ENCODE results near the gene MTUS2. TPM values are rescaled to one million over a fixed set of nuclear protein-coding genes. Genes with fewer than 3 reads are reported as not detected.

Gene MTUS2
- polyA plus RNA-seq, 2 of the 4 experiments (the other 2 are of a cell fraction): not detected

- no peak overlapping the region for H3K27ac ChIP-seq
- ATAC-seq (no peak), DNase-seq (ENCODE audit: low read depth in 1 of 2, low spot score in 1 of 2) (no peak), FAIRE-seq (no peak)
- ChIA-PET POLR2A (no interaction called here), CTCF (no interaction called here)
- TF ChIP-seq FOSL2 (IDR thresholded peaks at IDR 0.05): no peak
- no peak for TF ChIP-seq FOSL2 (CRISPR knock-in tag; IDR thresholded peaks at IDR 0.05)
- no peak for TF ChIP-seq ZFP36 (IDR thresholded peaks at IDR 0.05; ENCODE audit: borderline replicate concordance, partially characterized antibody)
- no peak for TF ChIP-seq EHMT2 (IDR thresholded peaks at IDR 0.05; ENCODE audit: low read depth)
- no peak for TF ChIP-seq CTCF (IDR thresholded peaks at IDR 0.05)
- no peak for TF ChIP-seq ZC3H11A (IDR thresholded peaks at IDR 0.05)
- no peak for TF ChIP-seq ELK1 (IDR thresholded peaks at IDR 0.05; ENCODE audit: low read depth, low read length)
- no peak for TF ChIP-seq RNF2 (IDR thresholded peaks at IDR 0.05; ENCODE audit: borderline replicate concordance, low read depth)
- no peak for TF ChIP-seq CBX2 (IDR thresholded peaks at IDR 0.05; ENCODE audit: borderline replicate concordance, low read depth)
- no peak for TF ChIP-seq FOXS1 (CRISPR knock-in tag; IDR thresholded peaks at IDR 0.05)
- TF ChIP-seq KDM5A (IDR thresholded peaks at IDR 0.05): no peak
- no peak for TF ChIP-seq NFE2L2 (conservative IDR thresholded peaks at IDR 0.05; ENCODE audit: low read length)
- TF ChIP-seq POLR2A (IDR thresholded peaks at IDR 0.05; ENCODE audit: low read length): no peak
- no peak for TF ChIP-seq NPAS2 (CRISPR knock-in tag; IDR thresholded peaks at IDR 0.05; ENCODE audit: borderline replicate concordance)
- H3K4me1 ChIP-seq: no peaks in the 10 kb centered on the region
- no peaks in the 10 kb centered on the region for H3K9me3 ChIP-seq
- no peak overlapping the region for H3K4me2 ChIP-seq
- no peak overlapping the region for H3K4me3 ChIP-seq
- WGBS (ENCODE audit: missing lambda C conversion rate): 70% methylated on average over 7 of the region's 7 CpGs
These were observed 344.0 kb downstream of the MTUS2 start for GRCh38 chr13:29164116-29164515.

GRCh38 chr13:29165216-29165615 lies 345.1 kb downstream of the MTUS2 start:
- DNase-seq (ENCODE audit: low read depth in 1 of 2, low spot score in 1 of 2) (no peak), ATAC-seq (no peak), FAIRE-seq (no peak)
- WGBS (ENCODE audit: missing lambda C conversion rate): 31% methylated on average over 3 of the region's 3 CpGs
- ChIA-PET POLR2A (no interaction called here), CTCF (interaction anchor here (0.8 kb wide), 1 partner anchor 23 kb away, joined by 3 read pairs; no protein-coding TSS in a partner anchor)
- TF ChIP-seq CBX2 (IDR thresholded peaks at IDR 0.05; ENCODE audit: borderline replicate concordance, low read depth) (no peak), HMGXB4 (CRISPR knock-in tag; IDR thresholded peaks at IDR 0.05; ENCODE audit: borderline replicate concordance) (no peak), PHF8 (IDR thresholded peaks at IDR 0.05; ENCODE audit: borderline replicate concordance, low read depth) (no peak), TP53 (CRISPR knock-in tag; IDR thresholded peaks at IDR 0.05) (no peak), EP300 (IDR thresholded peaks at IDR 0.05) (no peak), CHD2 (IDR thresholded peaks at IDR 0.05; ENCODE audit: low read length, partially characterized antibody) (no peak), BHLHE40 (IDR thresholded peaks at IDR 0.05; ENCODE audit: low read depth, low read length) (no peak), KDM5A (IDR thresholded peaks at IDR 0.05) (no peak), RARB (CRISPR knock-in tag; IDR thresholded peaks at IDR 0.05) (no peak), E2F6 (IDR thresholded peaks at IDR 0.05; ENCODE audit: borderline replicate concordance, low read depth) (no peak)
- Histone ChIP-seq H3K4me1 (no peaks in the 10 kb centered on the region), H3K27ac (no peak overlapping the region), H3K4me2 (no peak overlapping the region), H3K4me3 (no peak overlapping the region), H3K9me3 (no peaks in the 10 kb centered on the region)
